ENCODE data around the gene BCL2L11. TPM values are rescaled to one million over a fixed set of nuclear protein-coding genes. Genes with fewer than 3 reads are reported as not detected.
A peak's percentile ranks its signal among the peaks of the same experiment; 100 is the strongest.

BCL2L11 gene
- total and polyA plus RNA-seq, 9 of the 15 experiments (the other 6 are each of a cell fraction or from before 2014, with no cell fraction given) = 2.2 to 18.8 (median 5.0) TPM

GRCh38 chr2:111186121-111186715 is 65.5 kb downstream of the BCL2L11 start:
- H2AFZ ChIP-seq (ENCODE audit: low read depth, low read length) = no peak overlapping the region
- no peak overlapping the region for H3K9ac ChIP-seq (ENCODE audit: insufficient read depth in 1 of 2, low read depth in 2 of 2, low read length in 2 of 2)
- no peaks in the 10 kb centered on the region for H3K9me1 ChIP-seq (ENCODE audit: control insufficient read depth, insufficient read depth, low read length)
- intact Hi-C loops (cut with micrococcal nuclease) = no loop called here
- TF ChIP-seq CEBPG (CRISPR knock-in tag; IDR thresholded peaks at IDR 0.05) = no peak
- peak in 1 of 2 experiments; percentile 48; a peak in 2 of 4 replicates for TF ChIP-seq CEBPG (tag; conservative IDR thresholded peaks at IDR 0.05 in 1 of 2, IDR thresholded peaks at IDR 0.05 in 1 of 2)
- TF ChIP-seq ATF3 (IDR thresholded peaks at IDR 0.05) = peak; percentile 67
- no peak for TF ChIP-seq ATF3 (CRISPR knock-in tag; conservative IDR thresholded peaks at IDR 0.05)
- TF ChIP-seq ELF4 (CRISPR knock-in tag; IDR thresholded peaks at IDR 0.05) = no peak
- 57% methylated on average over 10 of the region's 10 CpGs for WGBS (ENCODE audit: insufficient coverage, low coverage, missing lambda C conversion rate)
- BruUV-seq (replicated peaks) = no TSS peak
- ChIA-PET POLR2A (interaction anchor here (0.8 to 2.1 kb wide), 2 partner anchors 18 to 420 kb away, joined by 3 to 11 read pairs; no protein-coding TSS in a partner anchor), CTCF (ENCODE audit: low intra/inter-chr PET ratio) (no interaction called here)
- peaks cover 4% of the 10 kb centered on the region; the same call in 1 of the 2 replicates for H4K20me1 ChIP-seq (replicated peaks; ENCODE audit: control insufficient read depth, insufficient read depth, low read length)
- no peaks in the 10 kb centered on the region; a peak in 1 of 5 replicates for H3K27me3 ChIP-seq (ENCODE audit: control insufficient read depth in 2 of 2, insufficient read depth in 2 of 2, low read length in 2 of 2)
- H3K27ac ChIP-seq (ENCODE audit: extremely low read depth, low read depth, low read length) = no peak overlapping the region
- no peak overlapping the region for H3K4me2 ChIP-seq (ENCODE audit: insufficient read depth, low read length)
- no peaks in the 10 kb centered on the region for H3K9me3 ChIP-seq (replicated peaks; ENCODE audit: control insufficient read depth, insufficient read depth, low read depth, low read length)
- peak; percentile 37; the same call in 1 of the 3 replicates for ATAC-seq
- no peak for DNase-seq (ENCODE audit: extremely low read depth in 1 of 4, low spot score in 3 of 4)
- no peak for FAIRE-seq
- H3K4me3 ChIP-seq = no peak overlapping the region
- H3K79me2 ChIP-seq (ENCODE audit: control insufficient read depth, insufficient read depth, low read length) = no peaks in the 10 kb centered on the region
- in situ Hi-C loops (cut with MboI) = no loop called here
- H3K4me1 ChIP-seq (replicated peaks in 1 of 2; ENCODE audit: control insufficient read depth in 2 of 2, insufficient read depth in 2 of 2, low read length in 2 of 2) = peaks cover 12% of the 10 kb centered on the region in 2 experiments; a peak in 4 of 5 replicates
- H3K36me3 ChIP-seq (ENCODE audit: control insufficient read depth, insufficient read depth, low read length) = no peaks in the 10 kb centered on the region
